ENCODE measurements around the gene DCLRE1B.
A peak's percentile ranks its signal among the peaks of the same experiment; 100 is the strongest.

DCLRE1B gene

GRCh38 chr1:113943028-113943811 lies 38.1 kb downstream of the DCLRE1B start (continued):
- no peak for TF ChIP-seq SNAI2 (CRISPR knock-in tag; IDR thresholded peaks at IDR 0.05)

GRCh38 chr1:113945329-113945728 lies 40.2 kb downstream of the DCLRE1B start:
- ATAC-seq = no peak
- TF ChIP-seq ZFP3 (CRISPR knock-in tag; IDR thresholded peaks at IDR 0.05) = no peak
- TF ChIP-seq ZNF70 (CRISPR knock-in tag; IDR thresholded peaks at IDR 0.05) = no peak
- no peak for TF ChIP-seq CSRNP3 (CRISPR knock-in tag; IDR thresholded peaks at IDR 0.05)
- no peak for TF ChIP-seq TCF4 (CRISPR knock-in tag; IDR thresholded peaks at IDR 0.05; ENCODE audit: borderline replicate concordance)
- no peak for TF ChIP-seq PATZ1 (CRISPR knock-in tag; IDR thresholded peaks at IDR 0.05; ENCODE audit: borderline replicate concordance)
- no peak for TF ChIP-seq TSHZ2 (CRISPR knock-in tag; IDR thresholded peaks at IDR 0.05)

GRCh38 chr1:113946112-113946511 lies 41.0 kb downstream of the DCLRE1B start:
- no peak for TF ChIP-seq TSHZ2 (CRISPR knock-in tag; IDR thresholded peaks at IDR 0.05)
- no peak for ATAC-seq

- TF ChIP-seq ZNF70 (CRISPR knock-in tag; IDR thresholded peaks at IDR 0.05) (no peak), TSHZ2 (CRISPR knock-in tag; IDR thresholded peaks at IDR 0.05) (no peak), ZNF565 (CRISPR knock-in tag; conservative IDR thresholded peaks at IDR 0.05; ENCODE audit: low read depth) (no peak), ZFP30 (CRISPR knock-in tag; IDR thresholded peaks at IDR 0.05) (no peak), ZC3H10 (CRISPR knock-in tag; IDR thresholded peaks at IDR 0.05) (no peak), OSR1 (CRISPR knock-in tag; IDR thresholded peaks at IDR 0.05) (no peak), ARNTL (CRISPR knock-in tag; IDR thresholded peaks at IDR 0.05; ENCODE audit: borderline replicate concordance, low read depth) (no peak), POU6F1 (CRISPR knock-in tag; IDR thresholded peaks at IDR 0.05; ENCODE audit: borderline replicate concordance, low read depth) (no peak), ZNF8 (CRISPR knock-in tag; IDR thresholded peaks at IDR 0.05) (no peak)
- ATAC-seq = peak; percentile 71
Observed at GRCh38 chr1:113946678-113947387, 41.7 kb downstream of the DCLRE1B start.

Measured in SK-N-SH treated with all-trans-retinoic acid at 6 μM for 48 hours (cell line).